A673 (cell line): ENCODE data around the gene WNT7A. TPM values are rescaled to one million over a fixed set of nuclear protein-coding genes. Genes with fewer than 3 reads are reported as not detected.

Source experiments
- BruUV-seq: library from RNA; stranded (reverse); fragments of 400-500 nt; replicated peaks from 2 replicates; lab custom pipeline; 2021; lab: Mats Ljungman, UMichigan
- CTCF ChIA-PET: fragments of 300-600 bp; sonication (Branson Sonifier 250); formaldehyde crosslinking; loops from one replicate; lab custom pipeline; 2022; ENCODE audit warnings: antibody characterized with exemption; lab: Charles Lee
- POLR2A ChIA-PET: fragments of 300-600 bp; sonication (Branson Sonifier 250); formaldehyde crosslinking; loops from one replicate; lab custom pipeline; 2022; ENCODE audit warnings: antibody characterized with exemption; ENCODE audit not compliant: low non-redundant PET; lab: Charles Lee
- DNase-seq: peaks from one replicate; pipeline ENCODE4 v3.0.0-alpha.2; 2015; ENCODE audit warnings: low spot score
- H3K27ac ChIP-seq: fragments of 200-600 bp; sonication (generic); 2 replicates; pipeline ENCODE4 v1.5.1; 2016; ENCODE audit warnings: mixed run types, low read depth, mild to moderate bottlenecking, mixed read lengths, antibody characterized with exemption, low read length; ENCODE audit not compliant: poor library complexity, severe bottlenecking
- H3K27me3 ChIP-seq: fragments of 200-600 bp; sonication (generic); replicated peaks from 2 replicates; pipeline ENCODE4 v1.6.1; 2017; ENCODE audit warnings: mixed run types, low read depth, mild to moderate bottlenecking, mixed read lengths, antibody characterized with exemption, low read length; ENCODE audit not compliant: insufficient read depth, poor library complexity
- H3K36me3 ChIP-seq: fragments of 200-600 bp; sonication (generic); 2 replicates; pipeline ENCODE4 v1.6.1; 2016; ENCODE audit warnings: mixed run types, mild to moderate bottlenecking, mixed read lengths, antibody characterized with exemption, low read length; ENCODE audit not compliant: insufficient read depth, poor library complexity, severe bottlenecking
- H3K4me1 ChIP-seq: fragments of 200-600 bp; sonication (generic); 2 replicates; pipeline ENCODE4 v1.6.1; 2017; ENCODE audit warnings: mixed run types, mild to moderate bottlenecking, mixed read lengths, antibody characterized with exemption, low read length; ENCODE audit not compliant: insufficient read depth, poor library complexity, severe bottlenecking
- H3K4me3 ChIP-seq: fragments of 200-600 bp; sonication (generic); 2 replicates; pipeline ENCODE4 v1.5.1; 2016; ENCODE audit warnings: low read depth, mixed run types, mild to moderate bottlenecking, mixed read lengths, low read length; ENCODE audit not compliant: poor library complexity, severe bottlenecking
- H3K9me3 ChIP-seq: fragments of 200-600 bp; sonication (generic); 2 replicates; pipeline ENCODE4 v1.6.1; 2016; ENCODE audit warnings: mixed run types, low read depth, mild to moderate bottlenecking, mixed read lengths, antibody characterized with exemption, low read length; ENCODE audit not compliant: poor library complexity, severe bottlenecking
- EZH2 ChIP-seq: fragments of 200-600 bp; sonication (generic); IDR thresholded peaks from 2 replicates; pipeline ENCODE4 v1.6.1; 2017; ENCODE audit warnings: borderline replicate concordance, low read depth, mild to moderate bottlenecking, mixed read lengths, antibody characterized with exemption, low read length; ENCODE audit not compliant: poor library complexity, severe bottlenecking
- intact Hi-C: fragments of 100-400 bp; cut with micrococcal nuclease; formaldehyde crosslinking; loops from one replicate; pipeline ENCODE4 v1.10.0; 2022; ENCODE audit not compliant: unreplicated experiment
- total RNA-seq: library from RNA; stranded (reverse); gene quantifications from 2 replicates; pipeline ENCODE4 v1.2.3, GENCODE V29; 2021
- TF ChIP-seq, protein P1 (sequence below): fragments of 300-800, 200-600 bp; sonication (generic); conservative IDR thresholded peaks from 2 replicates; pipeline ENCODE4 v1.5.1; 2017; ENCODE audit warnings: low read depth, mild to moderate bottlenecking, antibody characterized with exemption, low read length, moderate library complexity, mixed read lengths

Gene WNT7A
- total RNA-seq, 1 experiment from 2014 or later, result not detected

DNA sequence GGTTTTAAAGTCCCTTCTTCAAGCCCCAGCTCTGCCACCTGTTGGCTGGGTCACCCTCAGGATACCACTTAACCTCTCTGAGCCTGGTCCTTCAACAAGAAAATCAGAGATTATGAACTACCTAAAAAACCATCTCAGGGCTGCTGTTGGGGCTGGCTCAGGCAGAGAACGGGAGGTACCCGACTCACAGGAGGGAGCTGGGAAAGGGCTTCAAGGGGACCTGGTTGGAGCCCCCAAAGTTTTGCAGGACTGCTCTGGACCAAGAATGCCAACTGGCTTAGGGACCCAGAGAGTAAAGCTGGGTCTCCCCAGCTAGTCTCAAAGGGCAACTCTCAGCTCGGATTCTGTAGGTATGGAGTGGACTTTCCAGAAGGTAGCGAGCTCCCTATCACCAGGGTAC is 41.5 kb downstream of the WNT7A start:
- TF ChIP-seq, protein P1, sequence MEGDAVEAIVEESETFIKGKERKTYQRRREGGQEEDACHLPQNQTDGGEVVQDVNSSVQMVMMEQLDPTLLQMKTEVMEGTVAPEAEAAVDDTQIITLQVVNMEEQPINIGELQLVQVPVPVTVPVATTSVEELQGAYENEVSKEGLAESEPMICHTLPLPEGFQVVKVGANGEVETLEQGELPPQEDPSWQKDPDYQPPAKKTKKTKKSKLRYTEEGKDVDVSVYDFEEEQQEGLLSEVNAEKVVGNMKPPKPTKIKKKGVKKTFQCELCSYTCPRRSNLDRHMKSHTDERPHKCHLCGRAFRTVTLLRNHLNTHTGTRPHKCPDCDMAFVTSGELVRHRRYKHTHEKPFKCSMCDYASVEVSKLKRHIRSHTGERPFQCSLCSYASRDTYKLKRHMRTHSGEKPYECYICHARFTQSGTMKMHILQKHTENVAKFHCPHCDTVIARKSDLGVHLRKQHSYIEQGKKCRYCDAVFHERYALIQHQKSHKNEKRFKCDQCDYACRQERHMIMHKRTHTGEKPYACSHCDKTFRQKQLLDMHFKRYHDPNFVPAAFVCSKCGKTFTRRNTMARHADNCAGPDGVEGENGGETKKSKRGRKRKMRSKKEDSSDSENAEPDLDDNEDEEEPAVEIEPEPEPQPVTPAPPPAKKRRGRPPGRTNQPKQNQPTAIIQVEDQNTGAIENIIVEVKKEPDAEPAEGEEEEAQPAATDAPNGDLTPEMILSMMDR, result no peak
- TF ChIP-seq EZH2, result no peak
- intact Hi-C loops, result no loop called here
- ChIA-PET POLR2A (no interaction called here), CTCF (no interaction called here)
- Histone ChIP-seq H3K36me3 (no peaks in the 10 kb centered on the region), H3K4me3 (no peak overlapping the region), H3K27me3 (no peaks in the 10 kb centered on the region), H3K4me1 (no peaks in the 10 kb centered on the region), H3K27ac (no peak overlapping the region), H3K9me3 (no peaks in the 10 kb centered on the region)
- BruUV-seq, result no TSS peak
- no peak for DNase-seq

DNA sequence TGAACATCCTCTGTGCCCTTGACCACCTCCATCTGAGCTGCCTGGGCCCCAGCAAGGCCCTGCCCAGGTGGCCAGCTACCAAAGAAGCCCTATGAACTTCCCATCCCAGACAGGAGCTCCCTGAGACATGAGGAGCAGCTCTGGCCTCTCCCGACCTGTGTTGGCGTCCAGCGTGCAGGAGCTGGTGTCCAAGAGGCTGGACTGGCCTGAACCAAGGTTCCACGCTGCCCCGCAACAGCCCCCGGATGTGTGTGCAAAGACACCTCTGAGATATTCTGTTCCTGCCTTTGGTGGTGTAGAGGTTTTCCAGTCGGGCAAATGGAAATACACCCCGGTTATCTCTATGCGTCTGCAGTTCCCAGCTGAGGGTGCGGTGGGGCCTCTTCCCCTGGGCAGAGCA is 42.1 kb downstream of the WNT7A start:
- DNase-seq, result no peak
- Histone ChIP-seq H3K4me3 (no peak overlapping the region), H3K9me3 (no peaks in the 10 kb centered on the region), H3K36me3 (no peaks in the 10 kb centered on the region), H3K27ac (no peak overlapping the region), H3K27me3 (no peaks in the 10 kb centered on the region), H3K4me1 (no peaks in the 10 kb centered on the region)
- intact Hi-C loops, result no loop called here
- no TSS peak for BruUV-seq
- TF ChIP-seq EZH2, result no peak
- TF ChIP-seq, protein P1, result no peak
- ChIA-PET POLR2A (no interaction called here), CTCF (no interaction called here)

DNA sequence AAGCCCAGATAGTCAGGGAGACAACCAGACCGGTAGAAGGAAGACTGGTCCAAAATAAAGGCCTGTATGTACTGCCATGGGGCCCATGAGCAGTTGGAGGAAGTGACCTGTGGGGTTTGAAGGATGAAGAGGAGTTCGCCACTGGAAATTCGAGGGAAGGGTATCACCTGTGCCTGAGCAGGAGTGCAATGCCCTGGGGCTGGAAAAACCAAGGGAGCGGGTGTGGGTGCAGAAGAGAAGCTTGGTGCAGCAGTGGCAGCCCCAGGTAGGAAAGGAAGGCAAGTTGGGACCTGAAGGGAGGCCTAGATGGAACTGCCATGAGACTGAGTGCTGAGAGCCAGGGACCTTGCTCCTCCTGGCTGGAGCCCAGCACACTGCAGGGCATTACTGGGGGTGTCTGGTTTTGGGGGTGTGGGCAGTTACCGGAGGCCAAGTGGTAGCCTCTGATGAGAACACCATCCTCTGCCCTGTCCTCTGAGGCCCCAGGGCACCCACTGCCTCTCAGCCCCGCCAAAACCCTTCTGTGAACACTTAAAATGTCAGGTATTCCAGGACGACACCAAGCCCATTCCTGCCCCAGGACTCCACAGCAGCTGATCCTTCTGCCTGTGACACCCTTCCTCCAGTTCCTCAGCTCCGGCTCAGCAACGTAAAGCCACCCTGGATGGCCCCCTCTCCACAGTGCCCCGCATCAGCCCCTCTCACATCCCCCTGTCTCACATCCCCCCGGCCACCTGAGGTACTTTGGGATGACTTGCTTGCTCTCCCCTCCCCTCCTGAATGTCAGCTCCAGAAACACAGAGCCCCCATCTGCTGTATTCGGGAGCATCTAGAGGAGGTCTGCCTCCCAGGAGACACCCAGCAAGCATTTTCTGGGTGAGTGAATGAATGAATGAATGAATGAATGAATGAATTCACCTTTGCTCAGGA is 42.9 kb downstream of the WNT7A start:
- H3K4me1 ChIP-seq, result no peaks in the 10 kb centered on the region
- ChIA-PET CTCF (no interaction called here), POLR2A (no interaction called here)
- BruUV-seq, result no TSS peak
- H3K9me3 ChIP-seq, result no peaks in the 10 kb centered on the region
- intact Hi-C loops, result no loop called here
- no peak overlapping the region for H3K4me3 ChIP-seq
- no peaks in the 10 kb centered on the region for H3K27me3 ChIP-seq
- H3K36me3 ChIP-seq, result no peaks in the 10 kb centered on the region
- no peak overlapping the region for H3K27ac ChIP-seq
- no peak for DNase-seq
- TF ChIP-seq, protein P1, result no peak
- no peak for TF ChIP-seq EZH2
